ENCODE measurements around the gene SPATA4.

SPATA4 gene

GRCh38 chr4:176210579-176211296 lies 15.4 kb upstream of the SPATA4 start:
- Histone ChIP-seq H2AFZ (ENCODE audit: low read length) (no peak overlapping the region), H3K4me1 (ENCODE audit: low read length) (no peaks in the 10 kb centered on the region), H3K4me2 (ENCODE audit: low read depth, low read length) (no peak overlapping the region), H3K9me2 (replicated peaks; ENCODE audit: insufficient read depth, low read length) (no peaks in the 10 kb centered on the region), H3F3A (ENCODE audit: insufficient read depth, low read length) (no peaks in the 10 kb centered on the region), H3K79me2 (ENCODE audit: low read length) (no peaks in the 10 kb centered on the region), H3K9me3 (replicated peaks; ENCODE audit: insufficient read depth, low read length) (no peaks in the 10 kb centered on the region), H3K36me3 (replicated peaks; ENCODE audit: insufficient read depth, low read length) (no peaks in the 10 kb centered on the region), H3K4me3 (ENCODE audit: low read length) (no peak overlapping the region), H3K9ac (ENCODE audit: low read length) (no peak overlapping the region), H3K27me3 (replicated peaks; ENCODE audit: insufficient read depth, low read length) (no peaks in the 10 kb centered on the region), H3K27ac (ENCODE audit: low read length) (no peak overlapping the region), H4K20me1 (ENCODE audit: insufficient read depth, low read length) (no peaks in the 10 kb centered on the region)
- no peak for DNase-seq
- TF ChIP-seq, protein P1, sequence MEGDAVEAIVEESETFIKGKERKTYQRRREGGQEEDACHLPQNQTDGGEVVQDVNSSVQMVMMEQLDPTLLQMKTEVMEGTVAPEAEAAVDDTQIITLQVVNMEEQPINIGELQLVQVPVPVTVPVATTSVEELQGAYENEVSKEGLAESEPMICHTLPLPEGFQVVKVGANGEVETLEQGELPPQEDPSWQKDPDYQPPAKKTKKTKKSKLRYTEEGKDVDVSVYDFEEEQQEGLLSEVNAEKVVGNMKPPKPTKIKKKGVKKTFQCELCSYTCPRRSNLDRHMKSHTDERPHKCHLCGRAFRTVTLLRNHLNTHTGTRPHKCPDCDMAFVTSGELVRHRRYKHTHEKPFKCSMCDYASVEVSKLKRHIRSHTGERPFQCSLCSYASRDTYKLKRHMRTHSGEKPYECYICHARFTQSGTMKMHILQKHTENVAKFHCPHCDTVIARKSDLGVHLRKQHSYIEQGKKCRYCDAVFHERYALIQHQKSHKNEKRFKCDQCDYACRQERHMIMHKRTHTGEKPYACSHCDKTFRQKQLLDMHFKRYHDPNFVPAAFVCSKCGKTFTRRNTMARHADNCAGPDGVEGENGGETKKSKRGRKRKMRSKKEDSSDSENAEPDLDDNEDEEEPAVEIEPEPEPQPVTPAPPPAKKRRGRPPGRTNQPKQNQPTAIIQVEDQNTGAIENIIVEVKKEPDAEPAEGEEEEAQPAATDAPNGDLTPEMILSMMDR (IDR thresholded peaks at IDR 0.05; ENCODE audit: low read length), result no peak
- TF ChIP-seq EZH2 (optimal IDR thresholded peaks at IDR 0.05; ENCODE audit: low read depth, low read length) (no peak), EZH2phosphoT487 (IDR thresholded peaks at IDR 0.05; ENCODE audit: low read length) (no peak)

DNA sequence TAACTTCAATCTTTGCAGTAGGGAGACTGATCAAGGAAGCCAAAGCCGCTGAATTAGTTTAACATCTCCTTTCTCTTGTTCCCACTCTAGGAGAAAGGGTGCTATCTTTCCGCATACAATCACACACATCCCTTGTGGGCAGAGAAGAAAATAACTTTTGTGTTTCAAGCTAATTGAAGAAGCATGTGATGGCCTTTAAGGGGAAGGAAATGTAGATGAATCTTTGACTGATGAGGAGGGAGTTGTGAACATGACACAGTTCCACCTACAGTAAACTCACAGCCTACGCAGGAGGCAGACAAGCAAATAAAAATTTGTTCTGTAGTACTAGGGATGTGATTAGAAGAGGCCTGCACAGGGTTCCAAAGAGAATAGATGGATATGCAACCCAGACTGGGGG lies 14.7 kb upstream of the SPATA4 start:
- DNase-seq, result no peak
- TF ChIP-seq EZH2phosphoT487 (IDR thresholded peaks at IDR 0.05; ENCODE audit: low read length) (no peak), EZH2 (optimal IDR thresholded peaks at IDR 0.05; ENCODE audit: low read depth, low read length) (no peak)
- TF ChIP-seq, protein P1 (IDR thresholded peaks at IDR 0.05; ENCODE audit: low read length), result no peak

GRCh38 chr4:176209535-176209934 lies 14.2 kb upstream of the SPATA4 start:
- TF ChIP-seq, protein P1 (IDR thresholded peaks at IDR 0.05; ENCODE audit: low read length), result no peak
- TF ChIP-seq EZH2phosphoT487 (IDR thresholded peaks at IDR 0.05; ENCODE audit: low read length), result no peak
- no peak for TF ChIP-seq EZH2 (optimal IDR thresholded peaks at IDR 0.05; ENCODE audit: low read depth, low read length)
- no peak overlapping the region for H3K9ac ChIP-seq (ENCODE audit: low read length)

More for the DNA sequence above, 14.7 kb upstream of the SPATA4 start:
- H4K20me1 ChIP-seq (ENCODE audit: insufficient read depth, low read length), result no peaks in the 10 kb centered on the region
- H3K9ac ChIP-seq (ENCODE audit: low read length), result no peak overlapping the region
- H3K79me2 ChIP-seq (ENCODE audit: low read length), result no peaks in the 10 kb centered on the region
- no peak overlapping the region for H3K4me2 ChIP-seq (ENCODE audit: low read depth, low read length)
- no peak overlapping the region for H3K4me3 ChIP-seq (ENCODE audit: low read length)
- H3K9me3 ChIP-seq (replicated peaks; ENCODE audit: insufficient read depth, low read length), result no peaks in the 10 kb centered on the region
- no peaks in the 10 kb centered on the region for H3K4me1 ChIP-seq (ENCODE audit: low read length)
- no peaks in the 10 kb centered on the region for H3K9me2 ChIP-seq (replicated peaks; ENCODE audit: insufficient read depth, low read length)
- H3F3A ChIP-seq (ENCODE audit: insufficient read depth, low read length), result no peaks in the 10 kb centered on the region
- no peaks in the 10 kb centered on the region for H3K36me3 ChIP-seq (replicated peaks; ENCODE audit: insufficient read depth, low read length)
- no peaks in the 10 kb centered on the region for H3K27me3 ChIP-seq (replicated peaks; ENCODE audit: insufficient read depth, low read length)
- H2AFZ ChIP-seq (ENCODE audit: low read length), result no peak overlapping the region
- no peak overlapping the region for H3K27ac ChIP-seq (ENCODE audit: low read length)

More at GRCh38 chr4:176209535-176209934, 14.2 kb upstream of the SPATA4 start:
- Histone ChIP-seq H3K4me2 (ENCODE audit: low read depth, low read length) (no peak overlapping the region), H3K79me2 (ENCODE audit: low read length) (no peaks in the 10 kb centered on the region), H3K27me3 (replicated peaks; ENCODE audit: insufficient read depth, low read length) (no peaks in the 10 kb centered on the region), H3F3A (ENCODE audit: insufficient read depth, low read length) (no peaks in the 10 kb centered on the region), H3K36me3 (replicated peaks; ENCODE audit: insufficient read depth, low read length) (no peaks in the 10 kb centered on the region), H4K20me1 (ENCODE audit: insufficient read depth, low read length) (no peaks in the 10 kb centered on the region), H3K4me1 (ENCODE audit: low read length) (no peaks in the 10 kb centered on the region), H3K4me3 (ENCODE audit: low read length) (no peak overlapping the region), H3K9me3 (replicated peaks; ENCODE audit: insufficient read depth, low read length) (no peaks in the 10 kb centered on the region), H3K9me2 (replicated peaks; ENCODE audit: insufficient read depth, low read length) (no peaks in the 10 kb centered on the region), H2AFZ (ENCODE audit: low read length) (no peak overlapping the region), H3K27ac (ENCODE audit: low read length) (no peak overlapping the region)
- no peak for DNase-seq

Data from MM.1S (cell line).